GM18505 (cell line): Measurements from ENCODE around the gene ZNF821.
A peak's percentile ranks its signal among the peaks of the same experiment; 100 is the strongest.

ENCODE experiments used
- ATAC-seq: cut with Tn5 transposase; IDR thresholded peaks from one replicate; pipeline ENCODE4 v1.9.1; 2021; ENCODE audit not compliant: unreplicated experiment
- POLR2A ChIP-seq: IDR thresholded peaks from 4 replicates; pipeline ENCODE4 v1.6.1; 2011; ENCODE audit warnings: borderline replicate concordance; ENCODE audit not compliant: insufficient read depth, insufficient read length; ENCODE audit errors: extremely low read depth

Gene ZNF821

DNA sequence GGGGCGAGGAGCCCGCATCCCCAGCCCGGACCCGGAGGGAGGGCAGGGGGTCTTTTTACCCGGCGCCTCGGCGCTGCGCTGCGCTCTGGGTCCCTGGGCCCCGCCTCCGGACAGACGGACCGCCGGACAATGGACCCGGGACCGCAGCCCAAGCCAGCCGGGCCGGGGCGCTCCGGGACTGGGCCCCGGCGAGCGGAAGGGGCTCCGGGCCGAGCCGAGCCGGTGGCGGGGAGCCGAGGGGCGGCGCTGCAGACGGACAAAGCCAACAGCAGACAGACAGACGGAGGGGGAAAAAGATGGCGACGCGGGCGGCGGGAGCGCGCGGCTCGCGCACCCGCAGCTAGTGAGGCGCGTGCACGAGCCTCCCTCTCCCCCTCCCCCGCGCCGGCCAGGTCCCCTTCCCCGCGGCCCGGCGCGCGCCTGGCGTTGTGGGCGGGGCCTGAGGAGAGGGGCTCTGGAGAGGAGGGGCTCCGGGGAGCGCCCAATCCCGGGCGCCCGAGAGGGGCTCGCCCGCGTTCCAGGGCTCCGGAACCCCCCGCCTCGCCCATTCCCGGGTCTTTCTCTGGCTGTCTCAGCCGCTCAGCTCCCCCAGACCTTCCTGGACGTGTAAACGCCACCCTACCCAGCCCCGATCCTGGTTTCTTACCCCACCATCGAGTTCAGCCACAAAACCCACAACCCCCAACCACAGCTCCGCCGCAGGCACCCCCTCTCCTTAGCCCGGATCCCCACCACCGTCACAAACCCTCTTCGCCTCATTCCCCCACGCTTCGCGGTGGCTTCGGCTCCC lies at the start of gene ZNF821:
ZNF821 (minus strand) TSS at position 334 of the 790 bp plus-strand sequence. CDS start 4,236 bp downstream, outside the sequence.
- peak; percentile 49 for ATAC-seq
- peak; percentile 44 for TF ChIP-seq POLR2A

DNA sequence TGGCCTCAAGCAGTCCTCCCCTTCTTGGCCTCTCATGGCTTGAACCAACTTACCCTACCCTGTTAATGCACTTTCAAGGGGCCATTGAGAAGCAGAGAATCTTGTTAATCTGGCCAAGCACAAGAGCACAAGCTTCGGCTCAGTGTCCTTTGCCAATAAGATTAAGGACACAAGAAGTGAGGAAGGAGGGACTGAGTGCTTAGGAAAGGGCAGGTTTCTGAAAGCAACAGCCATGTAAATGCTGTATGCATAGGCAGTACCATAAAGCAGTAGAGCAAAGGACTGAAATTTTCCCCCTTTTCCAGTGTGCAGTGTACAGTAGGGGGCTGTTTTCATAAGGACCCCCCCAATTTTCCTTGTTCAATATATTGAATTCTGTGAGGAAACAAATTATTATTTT lies 49.0 kb upstream of the ZNF821 start:
- no peak for ATAC-seq
- no peak for TF ChIP-seq POLR2A

DNA sequence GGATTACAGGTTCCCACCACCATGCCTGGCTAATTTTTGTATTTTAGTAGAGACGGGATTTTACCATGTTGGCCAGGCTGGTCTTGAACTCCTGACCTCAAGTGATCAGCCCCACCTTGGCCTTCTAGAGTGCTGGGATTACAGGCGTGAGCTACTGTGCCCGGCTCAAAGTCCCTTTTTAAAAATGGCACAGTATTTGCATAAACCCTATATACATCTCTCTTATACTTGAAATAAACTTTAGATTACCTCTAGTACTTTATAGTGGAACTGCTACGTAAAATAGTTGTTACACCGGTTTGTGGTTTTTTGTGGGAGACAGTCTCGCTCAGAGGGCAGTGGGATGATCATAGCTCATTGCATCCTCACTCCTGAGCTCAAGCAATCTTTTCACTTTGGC lies 47.6 kb upstream of the ZNF821 start:
- no peak for ATAC-seq
- TF ChIP-seq POLR2A: no peak

GRCh38 chr16:71931001-71931400 lies 47.0 kb upstream of the ZNF821 start:
- no peak for TF ChIP-seq POLR2A
- no peak for ATAC-seq

- no peak for TF ChIP-seq POLR2A
- no peak for ATAC-seq
Measured at GRCh38 chr16:71930013-71930563, 46.1 kb upstream of the ZNF821 start.

DNA sequence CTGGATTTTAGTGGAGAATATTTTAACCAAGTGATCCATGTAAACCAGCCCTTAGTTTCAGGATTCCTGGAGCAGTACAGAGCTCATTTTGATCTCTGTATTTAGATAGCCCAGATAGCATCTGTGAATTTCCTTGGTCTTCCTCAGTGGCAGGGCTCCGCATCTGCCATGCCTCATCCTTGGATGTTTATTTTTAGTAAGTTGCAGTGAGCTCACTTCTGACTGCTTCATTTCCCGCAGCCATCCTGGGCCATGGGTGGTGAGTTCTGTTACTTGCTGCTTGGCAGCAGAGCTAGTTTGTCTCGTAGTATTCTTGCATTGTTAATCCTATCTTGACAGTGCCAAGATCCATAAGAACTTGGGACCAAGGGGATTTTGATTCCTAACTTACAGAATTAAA lies 45.1 kb upstream of the ZNF821 start:
- ATAC-seq: no peak
- no peak for TF ChIP-seq POLR2A

DNA sequence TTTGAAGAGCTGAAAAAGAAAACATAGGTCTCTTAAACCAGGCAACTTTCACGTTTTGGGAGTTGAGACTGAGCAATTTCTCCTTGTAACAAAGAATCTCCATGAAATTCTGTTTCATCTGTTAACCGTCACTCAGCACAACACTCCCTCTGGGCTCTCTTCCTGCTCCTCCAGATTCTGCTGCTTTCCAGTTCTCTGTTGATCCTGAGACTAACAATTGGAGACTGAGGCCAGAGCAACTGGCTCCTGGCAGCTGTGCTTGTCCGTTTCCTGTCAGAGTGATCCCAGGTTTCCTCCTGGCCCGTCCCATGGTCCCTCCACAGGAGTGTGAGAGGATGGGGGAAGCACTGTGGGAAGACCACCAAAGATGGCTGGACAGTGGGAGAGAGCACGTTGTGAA lies 43.8 kb upstream of the ZNF821 start:
- no peak for ATAC-seq
- TF ChIP-seq POLR2A: no peak

DNA sequence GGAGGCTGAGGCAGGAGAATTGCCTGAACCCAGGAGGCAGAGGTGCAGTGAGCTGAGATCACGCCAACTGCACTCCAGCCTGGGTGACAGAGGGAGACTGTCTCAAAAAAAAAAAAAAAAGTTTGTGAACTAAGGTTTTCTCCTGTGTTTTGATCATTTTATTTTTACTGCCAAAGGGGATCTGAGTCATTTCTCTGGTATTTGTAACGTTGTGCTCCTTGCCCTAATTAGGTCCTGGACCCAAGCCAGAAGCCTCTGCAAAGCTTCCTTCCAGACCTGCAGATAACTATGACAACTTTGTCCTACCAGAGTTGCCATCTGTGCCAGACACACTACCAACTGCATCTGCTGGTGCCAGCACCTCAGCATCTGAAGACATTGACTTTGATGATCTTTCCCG lies 43.4 kb upstream of the ZNF821 start:
- ATAC-seq: no peak
- TF ChIP-seq POLR2A: no peak

GRCh38 chr16:71924710-71925109 lies 40.7 kb upstream of the ZNF821 start:
- no peak for TF ChIP-seq POLR2A
- no peak for ATAC-seq

- TF ChIP-seq POLR2A: no peak
- ATAC-seq: no peak
Measured at GRCh38 chr16:71923941-71924690, 40.1 kb upstream of the ZNF821 start.

GRCh38 chr16:71920658-71921057 lies 36.7 kb upstream of the ZNF821 start:
- no peak for TF ChIP-seq POLR2A

DNA sequence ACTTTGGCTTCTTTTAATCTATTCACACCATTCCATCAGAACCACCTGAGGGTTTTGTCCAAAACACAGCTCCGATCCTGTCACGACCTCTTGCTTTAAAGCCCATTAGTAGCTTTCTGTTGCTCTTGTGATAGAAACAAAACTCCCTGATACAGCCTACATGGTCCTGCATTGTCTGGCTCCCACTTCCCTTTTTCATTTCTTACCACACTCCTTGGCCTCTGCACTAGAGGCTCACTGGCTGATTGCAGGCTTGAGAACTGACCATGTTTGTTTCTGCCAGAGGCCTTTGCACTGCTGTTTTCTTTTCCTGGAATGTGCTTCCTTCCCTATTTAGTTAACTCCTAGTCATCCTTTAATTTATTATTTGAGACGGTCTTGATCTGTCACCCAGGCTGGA lies 35.1 kb upstream of the ZNF821 start:
- no peak for TF ChIP-seq POLR2A
- ATAC-seq: peak; percentile 81

More at GRCh38 chr16:71920658-71921057, 36.7 kb upstream of the ZNF821 start:
- ATAC-seq: no peak

- ATAC-seq: no peak
- no peak for TF ChIP-seq POLR2A
Measured at GRCh38 chr16:71917900-71918299, 33.9 kb upstream of the ZNF821 start.
